Neural progenitor cell (in vitro differentiated cells): ENCODE data around the gene ASB10. TPM values are rescaled to one million over a fixed set of nuclear protein-coding genes. Genes with fewer than 3 reads are reported as not detected.

Experiments
- DNase-seq: peaks from one replicate; pipeline ENCODE4 v3.0.0-alpha.2; 2016; ENCODE audit warnings: low spot score
- H2AFZ ChIP-seq: fragments of 200-600 bp; sonication (generic); replicated peaks from 2 replicates; pipeline ENCODE4 v1.6.1; 2016; ENCODE audit warnings: antibody characterized with exemption
- H3F3A ChIP-seq: fragments of 200-600 bp; sonication (generic); 2 replicates; pipeline ENCODE4 v1.6.1; 2016; ENCODE audit warnings: antibody characterized with exemption, low read depth
- H3K27ac ChIP-seq: fragments of 200-600 bp; sonication (generic); 2 replicates; pipeline ENCODE4 v1.5.1; 2016; ENCODE audit warnings: mild to moderate bottlenecking
- H3K27me3 ChIP-seq: fragments of 200-600 bp; sonication (generic); 2 replicates; pipeline ENCODE4 v1.6.1; 2016; ENCODE audit warnings: mild to moderate bottlenecking, moderate library complexity
- H3K36me3 ChIP-seq: fragments of 200-600 bp; sonication (generic); 2 replicates; pipeline ENCODE4 v1.5.1; 2016
- H3K4me1 ChIP-seq: fragments of 200-600 bp; sonication (generic); 2 replicates; pipeline ENCODE4 v1.6.1; 2016; ENCODE audit warnings: mixed run types
- H3K4me2 ChIP-seq: fragments of 200-600 bp; sonication (generic); 2 replicates; pipeline ENCODE4 v1.6.1; 2016
- H3K4me3 ChIP-seq: fragments of 200-600 bp; sonication (generic); 2 replicates; pipeline ENCODE4 v1.5.1; 2016
- H3K79me2 ChIP-seq: fragments of 200-600 bp; sonication (generic); 2 replicates; pipeline ENCODE4 v1.6.1; 2016; ENCODE audit warnings: low read depth
- H3K9ac ChIP-seq: fragments of 200-600 bp; sonication (generic); 2 replicates; pipeline ENCODE4 v1.6.1; 2016
- H3K9me3 ChIP-seq: fragments of 200-600 bp; sonication (generic); 2 replicates; pipeline ENCODE4 v1.5.1; 2016; ENCODE audit warnings: low read depth
- H4K20me1 ChIP-seq: fragments of 200-600 bp; sonication (generic); 2 replicates; pipeline ENCODE4 v1.6.1; 2016; ENCODE audit warnings: low read depth
- H3K27ac Mint-ChIP-seq: 3 replicates; pipeline ENCODE4 v1.8.0; 2021; ENCODE audit warnings: mixed read lengths
- H3K27me3 Mint-ChIP-seq: 2 replicates; pipeline ENCODE4 v1.8.0; 2022; ENCODE audit warnings: low read depth, mild to moderate bottlenecking, inconsistent platforms, moderate library complexity, mixed read lengths; ENCODE audit not compliant: insufficient read depth
- H3K36me3 Mint-ChIP-seq: 3 replicates; pipeline ENCODE4 v1.8.0; 2021; ENCODE audit warnings: mixed read lengths
- H3K4me1 Mint-ChIP-seq: 3 replicates; pipeline ENCODE4 v1.8.0; 2021; ENCODE audit warnings: mixed read lengths
- H3K4me3 Mint-ChIP-seq: 3 replicates; pipeline ENCODE4 v1.8.0; 2021; ENCODE audit warnings: mild to moderate bottlenecking, moderate library complexity, mixed read lengths
- H3K9me3 Mint-ChIP-seq: 3 replicates; pipeline ENCODE4 v1.8.0; 2020; ENCODE audit warnings: mixed read lengths
- EZH2 ChIP-seq: fragments of 200-600 bp; sonication (generic); IDR thresholded peaks from 2 replicates; pipeline ENCODE4 v1.6.1; 2017; ENCODE audit warnings: antibody characterized with exemption, mild to moderate bottlenecking, moderate library complexity
- EZH2phosphoT487 ChIP-seq: fragments of 200-600 bp; sonication (generic); IDR thresholded peaks from 2 replicates; pipeline ENCODE4 v1.6.1; 2017; ENCODE audit warnings: antibody characterized with exemption
- total RNA-seq: library from RNA; depleted of rRNA; stranded (reverse); fragments of >200 nt; gene quantifications from 2 replicates; pipeline ENCODE4 v1.2.3, GENCODE V29; 2015; ENCODE audit warnings: low replicate concordance
- TF ChIP-seq, protein P1 (sequence below): fragments of 200-600 bp; sonication (generic); IDR thresholded peaks from 2 replicates; pipeline ENCODE4 v1.5.1; 2017; ENCODE audit warnings: antibody characterized with exemption, mild to moderate bottlenecking

The ASB10 gene
- total RNA-seq, 1 donor from 2014 or later = not detected

DNA sequence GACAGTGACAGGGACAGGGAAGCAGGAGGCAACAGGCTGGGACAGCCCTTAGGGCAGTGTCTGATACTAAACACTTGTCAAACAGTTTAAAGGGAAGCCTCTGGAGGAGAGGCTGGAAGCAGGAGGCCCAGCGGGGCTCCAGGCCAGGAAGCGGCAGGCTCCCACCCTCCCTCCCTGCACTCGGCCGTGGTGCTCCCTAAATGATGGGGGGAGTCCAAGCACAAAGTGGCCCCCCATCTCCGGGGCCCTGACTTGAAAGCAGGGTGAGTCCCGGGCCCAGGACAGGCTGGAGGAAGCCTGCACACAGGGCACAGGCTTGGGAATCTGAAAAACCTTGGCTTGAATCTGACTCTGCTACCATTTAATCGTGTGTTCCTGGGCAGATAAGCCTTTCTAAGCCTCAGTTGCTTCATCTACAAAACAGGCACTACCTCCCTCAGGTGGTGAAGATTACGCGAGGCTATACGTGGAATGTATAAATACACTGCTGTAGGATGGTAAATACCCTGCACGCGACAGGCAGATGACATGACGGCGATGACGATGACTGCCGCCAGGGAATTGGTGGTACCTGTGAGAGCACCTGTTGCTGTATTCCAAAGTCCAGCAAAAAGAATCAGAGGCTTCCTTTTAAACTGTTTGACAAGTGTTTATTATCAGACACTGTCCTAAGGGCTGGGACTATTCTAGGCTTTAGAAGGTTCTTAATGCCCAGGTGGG, 53.6 kb downstream of the ASB10 start:
- Mint-ChIP-seq H3K4me3 (no peak overlapping the region), H3K27me3 (peaks cover 7% of the 10 kb centered on the region), H3K4me1 (peaks cover 8% of the 10 kb centered on the region), H3K9me3 (no peaks in the 10 kb centered on the region), H3K36me3 (peaks cover 23% of the 10 kb centered on the region), H3K27ac (no peak overlapping the region)
- peaks cover 18% of the 10 kb centered on the region for H3K4me1 ChIP-seq
- H3F3A ChIP-seq = peaks cover 13% of the 10 kb centered on the region
- H3K4me3 ChIP-seq = no peak overlapping the region
- no peaks in the 10 kb centered on the region for H3K79me2 ChIP-seq
- no peaks in the 10 kb centered on the region for H3K36me3 ChIP-seq
- peaks cover 13% of the 10 kb centered on the region for H4K20me1 ChIP-seq
- no peak overlapping the region for H3K27ac ChIP-seq
- no peaks in the 10 kb centered on the region for H3K9me3 ChIP-seq
- H3K9ac ChIP-seq = no peak overlapping the region
- H2AFZ ChIP-seq = no peak overlapping the region
- TF ChIP-seq, protein P1, sequence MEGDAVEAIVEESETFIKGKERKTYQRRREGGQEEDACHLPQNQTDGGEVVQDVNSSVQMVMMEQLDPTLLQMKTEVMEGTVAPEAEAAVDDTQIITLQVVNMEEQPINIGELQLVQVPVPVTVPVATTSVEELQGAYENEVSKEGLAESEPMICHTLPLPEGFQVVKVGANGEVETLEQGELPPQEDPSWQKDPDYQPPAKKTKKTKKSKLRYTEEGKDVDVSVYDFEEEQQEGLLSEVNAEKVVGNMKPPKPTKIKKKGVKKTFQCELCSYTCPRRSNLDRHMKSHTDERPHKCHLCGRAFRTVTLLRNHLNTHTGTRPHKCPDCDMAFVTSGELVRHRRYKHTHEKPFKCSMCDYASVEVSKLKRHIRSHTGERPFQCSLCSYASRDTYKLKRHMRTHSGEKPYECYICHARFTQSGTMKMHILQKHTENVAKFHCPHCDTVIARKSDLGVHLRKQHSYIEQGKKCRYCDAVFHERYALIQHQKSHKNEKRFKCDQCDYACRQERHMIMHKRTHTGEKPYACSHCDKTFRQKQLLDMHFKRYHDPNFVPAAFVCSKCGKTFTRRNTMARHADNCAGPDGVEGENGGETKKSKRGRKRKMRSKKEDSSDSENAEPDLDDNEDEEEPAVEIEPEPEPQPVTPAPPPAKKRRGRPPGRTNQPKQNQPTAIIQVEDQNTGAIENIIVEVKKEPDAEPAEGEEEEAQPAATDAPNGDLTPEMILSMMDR = no peak
- no peak for TF ChIP-seq EZH2
- no peak for TF ChIP-seq EZH2phosphoT487
- H3K4me2 ChIP-seq = no peak overlapping the region
- no peak for DNase-seq
- no peaks in the 10 kb centered on the region for H3K27me3 ChIP-seq

DNA sequence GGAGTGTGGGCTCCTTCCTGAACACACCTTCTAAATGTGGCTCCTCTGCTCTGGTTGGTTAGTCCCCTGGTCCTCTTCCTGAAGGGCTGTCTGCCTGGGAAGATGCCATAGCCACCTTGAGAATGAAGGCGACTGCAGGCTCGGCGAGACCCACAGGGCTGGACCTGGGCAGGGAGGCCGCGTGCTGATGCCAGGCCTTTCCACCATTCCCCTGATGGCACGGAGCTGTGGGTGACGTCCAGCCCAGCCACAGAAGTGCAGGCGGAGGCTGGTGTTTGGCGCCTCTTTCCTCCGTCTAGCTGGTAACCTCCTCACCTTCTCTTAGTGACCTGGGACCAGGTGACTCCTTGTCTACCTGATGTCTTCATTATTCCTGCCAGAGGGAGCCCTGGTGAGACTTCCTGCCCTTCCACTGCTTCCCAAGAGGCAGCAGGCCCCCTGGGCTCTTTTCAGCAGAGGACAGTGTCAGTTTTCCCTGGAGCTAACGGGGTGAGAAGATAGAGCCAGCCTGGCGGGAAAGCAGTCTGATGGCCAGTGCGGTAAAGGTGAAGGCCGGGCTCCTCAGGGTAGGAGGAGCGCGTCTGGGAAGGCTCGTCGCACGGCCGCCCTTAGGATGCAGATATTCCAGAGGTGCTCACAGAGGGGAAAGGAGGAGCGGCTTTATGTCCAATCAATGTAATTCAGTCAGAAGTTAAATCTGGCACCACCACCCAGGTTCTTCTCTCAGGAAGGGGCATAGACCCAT, 54.4 kb downstream of the ASB10 start:
- H3K27ac ChIP-seq = no peak overlapping the region
- TF ChIP-seq EZH2phosphoT487 (no peak), EZH2 (no peak)
- TF ChIP-seq, protein P1 = no peak
- peaks cover 25% of the 10 kb centered on the region for H3K36me3 Mint-ChIP-seq
- no peaks in the 10 kb centered on the region for H3K36me3 ChIP-seq
- no peak overlapping the region for H2AFZ ChIP-seq
- peaks cover 10% of the 10 kb centered on the region for H3K4me1 ChIP-seq
- peaks cover 14% of the 10 kb centered on the region for H4K20me1 ChIP-seq
- H3K27me3 ChIP-seq = no peaks in the 10 kb centered on the region
- H3K4me3 Mint-ChIP-seq = no peak overlapping the region
- H3F3A ChIP-seq = peaks cover 12% of the 10 kb centered on the region
- DNase-seq = no peak
- H3K79me2 ChIP-seq = no peaks in the 10 kb centered on the region
- no peaks in the 10 kb centered on the region for H3K9me3 Mint-ChIP-seq
- no peaks in the 10 kb centered on the region for H3K9me3 ChIP-seq
- H3K4me3 ChIP-seq = no peak overlapping the region
- H3K27ac Mint-ChIP-seq = no peak overlapping the region
- H3K4me1 Mint-ChIP-seq = peaks cover 7% of the 10 kb centered on the region
- H3K27me3 Mint-ChIP-seq = peaks cover 8% of the 10 kb centered on the region
- no peak overlapping the region for H3K4me2 ChIP-seq
- H3K9ac ChIP-seq = no peak overlapping the region

DNA sequence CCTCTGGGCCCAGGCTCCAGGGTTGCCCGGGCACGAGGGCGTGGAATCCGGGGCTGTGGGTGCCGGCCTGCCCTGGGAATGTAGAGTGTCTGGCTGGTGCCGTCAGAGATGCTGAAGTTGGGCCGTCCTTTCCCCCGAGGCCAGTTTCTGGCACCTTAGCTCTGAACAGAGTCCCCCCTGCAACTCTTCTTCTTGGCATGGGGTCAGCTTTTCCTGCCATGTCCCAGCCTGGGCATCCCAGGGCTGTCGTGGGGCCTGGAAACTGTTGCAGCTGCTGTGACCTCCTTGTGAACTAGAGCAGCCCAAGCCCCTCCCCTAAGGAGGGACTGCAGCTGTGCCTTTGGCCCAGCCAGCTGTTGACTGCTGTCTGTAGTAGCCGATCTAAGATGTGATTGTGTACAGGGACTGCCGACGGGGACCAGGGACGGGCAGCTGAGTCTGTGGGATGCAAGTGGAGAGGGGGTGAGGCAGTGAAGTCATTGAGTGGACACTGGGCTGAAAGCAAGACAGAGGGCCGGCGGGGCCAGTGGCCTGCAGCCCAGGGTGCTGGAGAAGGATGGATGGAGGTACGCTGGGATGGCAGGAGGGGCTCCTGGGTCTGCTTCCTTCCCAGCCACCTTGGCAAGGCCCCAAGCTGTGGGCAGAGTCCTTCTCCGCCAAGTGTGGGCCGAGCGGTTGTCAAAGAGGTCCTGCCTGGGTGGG, 55.3 kb downstream of the ASB10 start:
- Histone ChIP-seq H2AFZ (no peak overlapping the region), H4K20me1 (peaks cover 17% of the 10 kb centered on the region), H3F3A (peaks cover 8% of the 10 kb centered on the region), H3K27me3 (no peaks in the 10 kb centered on the region), H3K9ac (no peak overlapping the region), H3K79me2 (no peaks in the 10 kb centered on the region), H3K27ac (no peak overlapping the region), H3K36me3 (no peaks in the 10 kb centered on the region), H3K4me2 (no peak overlapping the region), H3K4me3 (no peak overlapping the region), H3K4me1 (peaks cover 1% of the 10 kb centered on the region), H3K9me3 (no peaks in the 10 kb centered on the region)
- DNase-seq = no peak
- Mint-ChIP-seq H3K4me1 (peaks cover 6% of the 10 kb centered on the region), H3K4me3 (no peak overlapping the region), H3K27ac (no peak overlapping the region), H3K36me3 (peaks cover 26% of the 10 kb centered on the region), H3K9me3 (no peaks in the 10 kb centered on the region), H3K27me3 (peaks cover 12% of the 10 kb centered on the region)
- TF ChIP-seq, protein P1 = no peak
- TF ChIP-seq EZH2 = no peak
- TF ChIP-seq EZH2phosphoT487 = no peak
